ENCODE measurements around the gene GRM8. TPM values are rescaled to one million over a fixed set of nuclear protein-coding genes. Genes with fewer than 3 reads are reported as not detected.

GRM8 gene
- total and polyA plus RNA-seq, 9 of the 15 experiments (the other 6 are each of a cell fraction or from before 2014, with no cell fraction given), result 0.13 TPM; not detected in 7

- TF ChIP-seq DACH1 (IDR thresholded peaks at IDR 0.05; ENCODE audit: partially characterized antibody) (no peak), PCBP2 (IDR thresholded peaks at IDR 0.05; ENCODE audit: low read depth, low read length, poor library complexity, severe bottlenecking) (no peak), MGA (IDR thresholded peaks at IDR 0.05) (peak; percentile 76), ZNF232 (CRISPR knock-in tag; IDR thresholded peaks at IDR 0.05) (no peak), PRPF4 (IDR thresholded peaks at IDR 0.05; ENCODE audit: insufficient read depth, low read depth, low read length, poor library complexity, severe bottlenecking) (no peak), ATF1 (CRISPR knock-in tag; IDR thresholded peaks at IDR 0.05) (no peak), ATF1 (tag; IDR thresholded peaks at IDR 0.05) (peak; percentile 45; the same call in 1 of the 2 replicates), SMAD2 (IDR thresholded peaks at IDR 0.05; ENCODE audit: low read depth, low read length) (no peak), RFX1 (IDR thresholded peaks at IDR 0.05) (no peak), ARID2 (IDR thresholded peaks at IDR 0.05) (no peak), SAP30 (IDR thresholded peaks at IDR 0.05; ENCODE audit: borderline replicate concordance, insufficient read depth, low read depth, low read length, poor library complexity, severe bottlenecking) (no peak), ILK (tag; IDR thresholded peaks at IDR 0.05; ENCODE audit: borderline replicate concordance, low read depth) (no peak)
- TF ChIP-seq, protein P1, sequence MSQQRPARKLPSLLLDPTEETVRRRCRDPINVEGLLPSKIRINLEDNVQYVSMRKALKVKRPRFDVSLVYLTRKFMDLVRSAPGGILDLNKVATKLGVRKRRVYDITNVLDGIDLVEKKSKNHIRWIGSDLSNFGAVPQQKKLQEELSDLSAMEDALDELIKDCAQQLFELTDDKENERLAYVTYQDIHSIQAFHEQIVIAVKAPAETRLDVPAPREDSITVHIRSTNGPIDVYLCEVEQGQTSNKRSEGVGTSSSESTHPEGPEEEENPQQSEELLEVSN (IDR thresholded peaks at IDR 0.05; ENCODE audit: borderline replicate concordance in 1 of 2, extremely low read depth in 1 of 2, insufficient read depth in 1 of 2, insufficient read length in 1 of 2, low read depth in 1 of 2, low read length in 1 of 2, poor library complexity in 1 of 2, severe bottlenecking in 1 of 2), result peak; percentile 36 to 52
- TF ChIP-seq, protein P2, sequence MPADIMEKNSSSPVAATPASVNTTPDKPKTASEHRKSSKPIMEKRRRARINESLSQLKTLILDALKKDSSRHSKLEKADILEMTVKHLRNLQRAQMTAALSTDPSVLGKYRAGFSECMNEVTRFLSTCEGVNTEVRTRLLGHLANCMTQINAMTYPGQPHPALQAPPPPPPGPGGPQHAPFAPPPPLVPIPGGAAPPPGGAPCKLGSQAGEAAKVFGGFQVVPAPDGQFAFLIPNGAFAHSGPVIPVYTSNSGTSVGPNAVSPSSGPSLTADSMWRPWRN (IDR thresholded peaks at IDR 0.05; ENCODE audit: low read depth), result no peak
Measured at GRCh38 chr7:126667742-126668366, 584.9 kb downstream of the GRM8 start (continued).

Measured in K562 (cell line).